Astrocyte (in vitro differentiated cells and primary cell): Measurements from ENCODE around the gene FGF23.

Experiments used
- CTCF ChIP-seq: IDR thresholded peaks from 2 replicates; pipeline ENCODE4 v1.5.1; 2011; ENCODE audit warnings: low read depth, mild to moderate bottlenecking, inconsistent platforms, low read length, moderate library complexity; ENCODE audit not compliant: insufficient read depth
- EZH2 ChIP-seq: IDR thresholded peaks from 2 replicates; pipeline ENCODE4 v1.6.1; 2012; ENCODE audit warnings: mild to moderate bottlenecking, low read length, inconsistent platforms; ENCODE audit not compliant: insufficient read depth

DNA sequence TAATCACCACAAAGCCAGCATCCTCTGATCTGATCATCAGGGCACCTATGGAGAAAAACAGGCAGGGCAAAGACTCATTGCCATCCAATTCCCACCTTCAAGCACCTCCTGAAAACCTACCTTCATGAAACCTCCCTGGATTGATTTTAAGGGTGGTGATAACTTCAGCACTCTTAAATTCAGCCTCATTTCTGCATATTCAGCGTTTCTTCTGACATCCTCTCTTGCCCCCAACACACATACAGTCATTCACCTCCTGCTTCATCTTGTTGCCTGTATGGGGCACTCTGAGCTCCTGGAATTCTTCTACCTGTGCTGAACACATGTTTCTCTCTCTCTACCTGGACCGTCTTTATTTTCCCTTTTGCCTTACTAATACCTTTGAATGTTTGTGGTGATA lies 6.9 kb downstream of the FGF23 start:
- TF ChIP-seq CTCF (no peak), EZH2 (no peak)
